Gastroesophageal sphincter (tissue), 3 donors: Measurements from ENCODE around the gene DIP2C.

Experiments
- EP300 ChIP-seq: sonication (generic); formaldehyde crosslinking; IDR thresholded peaks from one replicate; pipeline ENCODE4 v1.6.1; 2017; ENCODE audit warnings: antibody characterized with exemption, mild to moderate bottlenecking
- POLR2A ChIP-seq, 2 donors: fragments of 450-650 bp; IDR thresholded peaks; one replicate each; pipeline ENCODE4 v1.6.1; 2017; ENCODE audit warnings: antibody characterized with exemption in 2 of 2, mild to moderate bottlenecking in 2 of 2, moderate library complexity in 1 of 2
- TF ChIP-seq, protein P1 (sequence below), 4 experiments: fragments of 200-600 bp in 2 of 4; fragments of 450-650 bp in 2 of 4; sonication (generic) in 1 of 4; IDR thresholded peaks; one replicate each; pipeline ENCODE4 v1.5.1; 2017 to 2019; ENCODE audit warnings: antibody characterized with exemption in 4 of 4, mild to moderate bottlenecking in 2 of 4, moderate library complexity in 2 of 4

DNA sequence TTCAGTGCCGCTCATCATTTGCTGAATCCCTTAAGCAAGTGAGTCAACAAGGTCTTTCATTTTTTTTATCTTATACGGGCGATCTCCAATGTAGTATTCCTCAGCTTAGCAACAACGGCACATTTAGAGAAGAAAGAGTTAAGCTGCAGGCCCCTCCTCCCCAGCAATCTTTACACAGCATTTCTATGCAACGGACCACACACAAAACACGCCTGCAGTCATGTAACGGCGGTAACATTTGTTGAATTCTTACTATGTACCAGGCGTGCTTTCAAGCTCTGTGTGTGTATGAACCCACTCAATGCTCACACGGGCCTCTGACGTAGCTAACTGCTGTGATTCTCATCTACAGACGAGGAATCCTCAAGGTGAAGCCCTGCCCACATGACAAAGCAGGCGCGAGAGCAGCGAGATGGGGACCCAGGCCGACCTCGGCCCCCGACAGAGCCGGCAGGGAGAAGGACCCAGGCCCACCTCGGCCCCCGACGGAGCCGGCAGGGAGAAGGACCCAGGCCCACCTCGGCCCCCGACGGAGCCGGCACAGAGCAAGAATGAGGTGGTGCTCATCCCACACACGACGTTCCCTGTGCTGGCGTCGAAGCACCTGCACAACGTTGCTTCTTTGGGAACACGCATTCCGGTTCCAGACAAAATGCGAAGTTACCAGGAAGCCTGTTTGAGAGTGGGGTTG is 313.5 kb downstream of the DIP2C start:
- TF ChIP-seq EP300 (no peak), POLR2A (IDR thresholded peaks at IDR 0.05) (no peak)
- TF ChIP-seq, protein P1, sequence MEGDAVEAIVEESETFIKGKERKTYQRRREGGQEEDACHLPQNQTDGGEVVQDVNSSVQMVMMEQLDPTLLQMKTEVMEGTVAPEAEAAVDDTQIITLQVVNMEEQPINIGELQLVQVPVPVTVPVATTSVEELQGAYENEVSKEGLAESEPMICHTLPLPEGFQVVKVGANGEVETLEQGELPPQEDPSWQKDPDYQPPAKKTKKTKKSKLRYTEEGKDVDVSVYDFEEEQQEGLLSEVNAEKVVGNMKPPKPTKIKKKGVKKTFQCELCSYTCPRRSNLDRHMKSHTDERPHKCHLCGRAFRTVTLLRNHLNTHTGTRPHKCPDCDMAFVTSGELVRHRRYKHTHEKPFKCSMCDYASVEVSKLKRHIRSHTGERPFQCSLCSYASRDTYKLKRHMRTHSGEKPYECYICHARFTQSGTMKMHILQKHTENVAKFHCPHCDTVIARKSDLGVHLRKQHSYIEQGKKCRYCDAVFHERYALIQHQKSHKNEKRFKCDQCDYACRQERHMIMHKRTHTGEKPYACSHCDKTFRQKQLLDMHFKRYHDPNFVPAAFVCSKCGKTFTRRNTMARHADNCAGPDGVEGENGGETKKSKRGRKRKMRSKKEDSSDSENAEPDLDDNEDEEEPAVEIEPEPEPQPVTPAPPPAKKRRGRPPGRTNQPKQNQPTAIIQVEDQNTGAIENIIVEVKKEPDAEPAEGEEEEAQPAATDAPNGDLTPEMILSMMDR (IDR thresholded peaks at IDR 0.05), result no peak
